Measurements from ENCODE around the gene MDK.

MDK gene

GRCh38 chr11:46373787-46374740, 7.4 kb upstream of the MDK start:
- no peak overlapping the region for H3K9ac ChIP-seq
- no peaks in the 10 kb centered on the region for H3K9me3 ChIP-seq (replicated peaks in 1 of 11)
- H3K27me3 ChIP-seq, result no peaks in the 10 kb centered on the region
- no peak overlapping the region for H3K4me2 ChIP-seq
- H3K36me3 ChIP-seq, result peaks cover 86 to 100% (median 97%) of the 10 kb centered on the region in 11 experiments
- peaks cover 5 to 23% (median 17%) of the 10 kb centered on the region in 10 experiments for H3K4me1 ChIP-seq
- H3K4me3 ChIP-seq, result no peak overlapping the region
- no peak for TF ChIP-seq Cebpa-rat (IDR thresholded peaks at IDR 0.05)
- H4K20me1 ChIP-seq, result peaks cover 14 to 96% (median 32%) of the 10 kb centered on the region in 11 experiments; a peak in 19 of 22 replicates
- H3K27ac ChIP-seq, result no peak overlapping the region

- Histone ChIP-seq H3K9ac (no peak overlapping the region), H3K27ac (no peak overlapping the region), H3K4me2 (no peak overlapping the region), H4K20me1 (peaks cover 7 to 97% (median 32%) of the 10 kb centered on the region in 11 experiments; a peak in 19 of 22 replicates), H3K27me3 (no peaks in the 10 kb centered on the region), H3K4me1 (peaks cover 13 to 23% (median 21%) of the 10 kb centered on the region in 10 experiments), H3K36me3 (peaks cover 80 to 93% (median 89%) of the 10 kb centered on the region in 11 experiments), H3K9me3 (replicated peaks in 1 of 11) (no peaks in the 10 kb centered on the region), H3K4me3 (no peak overlapping the region)
- no peak for TF ChIP-seq Cebpa-rat (IDR thresholded peaks at IDR 0.05)
These were observed 6.7 kb upstream of the MDK start for GRCh38 chr11:46374815-46375214.

GRCh38 chr11:46375392-46376101, 5.9 kb upstream of the MDK start:
- Histone ChIP-seq H3K36me3 (peaks cover 72 to 86% (median 82%) of the 10 kb centered on the region in 11 experiments), H3K9me3 (replicated peaks in 1 of 11) (no peaks in the 10 kb centered on the region), H3K4me1 (peaks cover 18 to 29% (median 25%) of the 10 kb centered on the region in 10 experiments), H3K4me2 (no peak overlapping the region), H3K4me3 (no peak overlapping the region), H3K9ac (no peak overlapping the region), H3K27me3 (no peaks in the 10 kb centered on the region), H4K20me1 (peaks cover 0 to 93% (median 27%) of the 10 kb centered on the region in 11 experiments; a peak in 19 of 22 replicates), H3K27ac (no peak overlapping the region)
- no peak for TF ChIP-seq Cebpa-rat (IDR thresholded peaks at IDR 0.05)

- Histone ChIP-seq H3K9me3 (replicated peaks in 1 of 11) (no peaks in the 10 kb centered on the region), H4K20me1 (peaks cover 0 to 92% (median 27%) of the 10 kb centered on the region in 11 experiments; a peak in 19 of 22 replicates), H3K4me1 (peaks cover 18 to 36% (median 26%) of the 10 kb centered on the region in 10 experiments), H3K9ac (no peak overlapping the region), H3K36me3 (peaks cover 64 to 78% (median 73%) of the 10 kb centered on the region in 11 experiments), H3K27me3 (peaks cover 0 to 4% (median 0%) of the 10 kb centered on the region in 11 experiments; a peak in 1 of 22 replicates), H3K4me2 (no peak overlapping the region), H3K4me3 (no peak overlapping the region), H3K27ac (no peak overlapping the region)
- no peak for TF ChIP-seq Cebpa-rat (IDR thresholded peaks at IDR 0.05)
These were observed 5.0 kb upstream of the MDK start for GRCh38 chr11:46376258-46377050.

GRCh38 chr11:46377290-46377689, 4.2 kb upstream of the MDK start:
- no peak for TF ChIP-seq Cebpa-rat (IDR thresholded peaks at IDR 0.05)
- H3K4me3 ChIP-seq, result no peak overlapping the region
- H3K27me3 ChIP-seq, result peaks cover 0 to 12% (median 0%) of the 10 kb centered on the region in 11 experiments; a peak in 7 of 22 replicates
- peaks cover 0 to 89% (median 27%) of the 10 kb centered on the region in 11 experiments; a peak in 18 of 22 replicates for H4K20me1 ChIP-seq
- H3K27ac ChIP-seq, result no peak overlapping the region
- peaks cover 23 to 40% (median 30%) of the 10 kb centered on the region in 10 experiments for H3K4me1 ChIP-seq
- H3K9me3 ChIP-seq (replicated peaks in 1 of 11), result no peaks in the 10 kb centered on the region
- H3K4me2 ChIP-seq, result no peak overlapping the region
- H3K9ac ChIP-seq, result no peak overlapping the region
- peaks cover 56 to 70% (median 65%) of the 10 kb centered on the region in 11 experiments for H3K36me3 ChIP-seq

GRCh38 chr11:46377831-46378230, 3.6 kb upstream of the MDK start:
- TF ChIP-seq Cebpa-rat (IDR thresholded peaks at IDR 0.05), result no peak

GRCh38 chr11:46378296-46378695, 3.2 kb upstream of the MDK start:
- H3K4me3 ChIP-seq, result no peak overlapping the region
- H3K9me3 ChIP-seq (replicated peaks in 1 of 11), result no peaks in the 10 kb centered on the region
- 0 out of 22 replicates have a peak overlapping the region, but pooled peaks of 1 of the 11 experiments have one; percentile 9 for H3K9ac ChIP-seq
- peaks cover 26 to 51% (median 40%) of the 10 kb centered on the region in 10 experiments for H3K4me1 ChIP-seq
- H3K27ac ChIP-seq, result peak overlapping the region in 2 of 11 experiments; percentile 59 to 90; a peak in 1 of 22 replicates
- no peak for TF ChIP-seq Cebpa-rat (IDR thresholded peaks at IDR 0.05)
- H4K20me1 ChIP-seq, result peaks cover 0 to 93% (median 34%) of the 10 kb centered on the region in 11 experiments; a peak in 18 of 22 replicates
- H3K27me3 ChIP-seq, result peaks cover 0 to 19% (median 0%) of the 10 kb centered on the region in 11 experiments; a peak in 7 of 22 replicates
- H3K36me3 ChIP-seq, result peaks cover 52 to 60% (median 56%) of the 10 kb centered on the region in 11 experiments
- peak overlapping the region in 10 of 11 experiments; percentile 94 to 100 (median 99); a peak in 20 of 22 replicates for H3K4me2 ChIP-seq

More at GRCh38 chr11:46377831-46378230, 3.6 kb upstream of the MDK start:
- Histone ChIP-seq H3K4me3 (no peak overlapping the region), H3K36me3 (peaks cover 51 to 65% (median 59%) of the 10 kb centered on the region in 11 experiments), H3K9ac (no peak overlapping the region), H3K4me2 (peak overlapping the region in 5 of 11 experiments; percentile 97 to 99 (median 99); a peak in 6 of 22 replicates), H4K20me1 (peaks cover 0 to 89% (median 30%) of the 10 kb centered on the region in 11 experiments; a peak in 18 of 22 replicates), H3K27ac (no peak overlapping the region; a peak in 1 of 22 replicates), H3K4me1 (peaks cover 26 to 46% (median 36%) of the 10 kb centered on the region in 10 experiments), H3K9me3 (replicated peaks in 1 of 11) (no peaks in the 10 kb centered on the region), H3K27me3 (peaks cover 0 to 17% (median 0%) of the 10 kb centered on the region in 11 experiments; a peak in 7 of 22 replicates)

All from BLaER1 treated with 17β-estradiol and CSF1 and Interleukin-3, amounts not matched to agents 10 nM and 100 nM (cell line).